Measurements from ENCODE around the gene TNFRSF14.

TNFRSF14 gene

DNA sequence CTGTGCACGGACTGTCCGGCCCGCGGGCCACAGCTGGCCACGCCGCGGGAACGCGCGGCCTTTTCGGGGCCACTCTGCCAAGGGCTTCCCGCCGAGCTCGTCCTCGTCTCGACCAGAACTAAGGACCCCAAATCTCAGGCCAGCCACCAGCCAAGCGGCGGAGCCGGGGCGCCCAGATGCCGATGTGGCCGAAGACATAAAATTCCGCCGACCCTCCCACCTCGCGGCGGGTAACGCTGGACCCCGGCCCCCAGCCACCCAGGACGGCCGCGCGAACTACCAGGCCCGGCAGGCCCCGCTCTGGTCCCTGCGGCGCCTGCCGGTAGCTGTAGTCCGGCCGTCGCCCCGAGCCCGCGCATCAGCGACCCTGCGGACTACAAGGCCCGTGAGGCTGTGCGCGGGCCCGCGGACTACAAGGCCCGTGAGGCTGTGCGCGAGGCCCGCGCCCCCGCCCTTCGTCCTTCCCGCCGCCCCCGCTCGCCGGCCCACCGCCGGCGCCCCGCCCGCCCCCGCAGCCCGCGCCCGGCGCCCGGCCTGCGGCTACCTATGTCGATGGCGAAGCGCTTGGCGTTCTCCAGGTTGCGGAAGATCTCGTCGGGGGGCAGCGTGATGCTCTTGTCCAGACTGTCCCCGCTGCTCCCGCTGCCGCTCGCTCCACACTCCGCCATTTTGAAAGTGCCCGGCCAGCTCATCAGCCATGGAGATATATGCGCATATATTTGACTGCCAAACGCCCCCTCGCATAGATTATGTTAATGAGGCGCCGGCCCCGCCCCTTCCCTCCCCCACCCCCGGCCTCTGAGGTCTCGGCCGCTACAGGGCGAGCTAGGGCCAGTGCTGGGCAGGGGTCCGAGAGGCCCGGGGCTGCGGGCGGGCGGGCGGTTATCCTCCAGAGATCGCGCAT lies 30.0 kb upstream of the TNFRSF14 start, which contains the start of gene PANK4:
PANK4 (minus strand) TSS at position 677 of the 904 bp plus-strand sequence; CDS start at position 668, 9 bp downstream.
- peak; percentile 94 for DNase-seq (ENCODE audit: low spot score)
- Histone ChIP-seq H3K9ac (ENCODE audit: low read depth, low read length, poor library complexity) (peak within 1 kb of the TSS; percentile 98), H3K4me2 (ENCODE audit: insufficient read depth, low read length, poor library complexity, severe bottlenecking) (peak within 1 kb of the TSS; percentile 100), H3K18ac (ENCODE audit: low read length) (peak within 1 kb of the TSS; percentile 78), H2BK15ac (ENCODE audit: low read length) (no peak within 1 kb of the TSS), H3K14ac (ENCODE audit: low read length) (peak within 1 kb of the TSS; percentile 15), H3K4ac (ENCODE audit: low read length) (no peak within 1 kb of the TSS), H3K4me3 (ENCODE audit: low read length in 2 of 2) (peak within 1 kb of the TSS; percentile 96), H3K36me3 (replicated peaks in 1 of 2; ENCODE audit: control insufficient read depth in 2 of 2, insufficient read depth in 2 of 2, low read length in 2 of 2) (peaks cover 12 to 26% of the 10 kb centered on the region in 2 donors), H2AFZ (ENCODE audit: low read length) (peak within 1 kb of the TSS; percentile 86), H3K27me3 (ENCODE audit: control insufficient read depth in 3 of 3, insufficient read depth in 3 of 3, low read depth in 1 of 3, low read length in 3 of 3) (peaks cover 0 to 40% (median 0%) of the 10 kb centered on the region in 3 experiments), H2BK5ac (ENCODE audit: low read length) (peak within 1 kb of the TSS; percentile 72), H3K9me3 (replicated peaks in 1 of 2; ENCODE audit: control insufficient read depth in 2 of 2, insufficient read depth in 1 of 2, low read depth in 1 of 2, low read length in 2 of 2) (no peaks in the 10 kb centered on the region), H4K8ac (ENCODE audit: low read depth, low read length) (no peak within 1 kb of the TSS), H3K27ac (replicated peaks; ENCODE audit: low read length) (peak within 1 kb of the TSS; percentile 82), H2AK5ac (ENCODE audit: low read depth, low read length) (peak within 1 kb of the TSS; percentile 93), H2BK12ac (ENCODE audit: low read length) (peak within 1 kb of the TSS; percentile 31), H4K91ac (ENCODE audit: low read depth, low read length, poor library complexity) (no peak within 1 kb of the TSS), H2BK120ac (ENCODE audit: low read depth, low read length) (no peak within 1 kb of the TSS), H3K23ac (ENCODE audit: low read depth, low read length, poor library complexity) (peak within 1 kb of the TSS; percentile 96), H3K79me1 (ENCODE audit: low read depth, low read length) (peaks cover 25% of the 10 kb centered on the region), H3K4me1 (ENCODE audit: control insufficient read depth in 2 of 2, insufficient read depth in 1 of 2, low read depth in 1 of 2, low read length in 2 of 2) (peaks cover 36 to 43% of the 10 kb centered on the region in 2 donors)
- no CpG with 5 or more reads among the region's 107 CpGs for WGBS, 2 donors (ENCODE audit: extremely low coverage in 2 of 2, insufficient read length in 2 of 2, insufficient replicate concordance in 1 of 2)

DNA sequence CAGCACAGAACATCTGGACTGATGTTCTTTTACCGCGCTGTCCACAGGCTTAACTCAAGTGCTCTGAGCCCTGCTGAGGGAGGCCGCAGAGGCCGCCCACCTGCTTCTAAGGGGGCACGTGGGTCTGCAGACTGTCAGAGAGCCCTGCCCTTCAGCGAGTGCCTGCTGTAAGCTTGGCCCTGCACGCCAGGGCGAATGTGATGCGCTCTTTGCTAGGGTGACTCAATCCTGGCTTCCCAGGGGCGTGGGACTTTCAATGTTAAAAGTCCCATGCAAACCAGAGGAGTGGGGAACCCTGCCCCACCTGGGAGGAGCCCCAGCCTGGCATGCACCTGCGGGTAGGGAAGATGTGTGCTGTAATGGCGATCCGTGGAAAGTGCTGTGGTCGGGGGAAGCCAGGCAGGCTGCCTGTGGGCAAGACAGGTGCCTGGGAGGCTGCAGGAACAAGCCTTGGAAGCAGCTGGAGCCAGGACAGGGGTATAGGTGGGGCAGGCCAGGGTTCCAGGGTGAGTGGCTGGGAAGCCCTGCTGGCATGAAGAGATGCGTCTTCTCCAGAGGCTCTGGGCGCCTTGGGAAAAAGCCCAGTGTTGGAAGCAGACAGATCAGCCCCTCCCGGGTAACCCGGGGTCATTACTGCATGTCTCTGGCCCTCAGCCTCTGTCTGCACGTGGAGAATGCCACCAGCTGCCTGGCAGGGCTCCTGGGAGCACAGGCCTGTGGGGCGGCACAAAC lies 29.2 kb upstream of the TNFRSF14 start:
- peak overlapping the region; percentile 72 for H2BK5ac ChIP-seq (ENCODE audit: low read length)
- WGBS, 2 donors (ENCODE audit: extremely low coverage in 2 of 2, insufficient read length in 2 of 2, insufficient replicate concordance in 1 of 2), result no CpG with 5 or more reads among the region's 20 CpGs
- H3K9me3 ChIP-seq (replicated peaks in 1 of 2; ENCODE audit: control insufficient read depth in 2 of 2, insufficient read depth in 1 of 2, low read depth in 1 of 2, low read length in 2 of 2), result no peaks in the 10 kb centered on the region
- peak overlapping the region; percentile 60 for H3K23ac ChIP-seq (ENCODE audit: low read depth, low read length, poor library complexity)
- H4K8ac ChIP-seq (ENCODE audit: low read depth, low read length), result no peak overlapping the region
- peak overlapping the region; percentile 96 for H3K4me3 ChIP-seq (ENCODE audit: low read length in 2 of 2)
- H3K4me2 ChIP-seq (ENCODE audit: insufficient read depth, low read length, poor library complexity, severe bottlenecking), result peak overlapping the region; percentile 80
- H2BK120ac ChIP-seq (ENCODE audit: low read depth, low read length), result no peak overlapping the region
- peak overlapping the region; percentile 44 for H3K18ac ChIP-seq (ENCODE audit: low read length)
- peak overlapping the region; percentile 31 for H2BK12ac ChIP-seq (ENCODE audit: low read length)
- H3K27ac ChIP-seq (replicated peaks; ENCODE audit: low read length), result peak overlapping the region; percentile 81
- peak; percentile 61 for DNase-seq (ENCODE audit: low spot score)
- no peak overlapping the region for H2AFZ ChIP-seq (ENCODE audit: low read length)
- peak overlapping the region; percentile 92 for H3K9ac ChIP-seq (ENCODE audit: low read depth, low read length, poor library complexity)
- H3K27me3 ChIP-seq (ENCODE audit: control insufficient read depth in 3 of 3, insufficient read depth in 3 of 3, low read depth in 1 of 3, low read length in 3 of 3), result peaks cover 0 to 48% (median 0%) of the 10 kb centered on the region in 3 experiments
- no peak overlapping the region for H3K4ac ChIP-seq (ENCODE audit: low read length)
- H2BK15ac ChIP-seq (ENCODE audit: low read length), result no peak overlapping the region
- peaks cover 42 to 46% of the 10 kb centered on the region in 2 donors for H3K4me1 ChIP-seq (ENCODE audit: control insufficient read depth in 2 of 2, insufficient read depth in 1 of 2, low read depth in 1 of 2, low read length in 2 of 2)
- H2AK5ac ChIP-seq (ENCODE audit: low read depth, low read length), result no peak overlapping the region
- H3K79me1 ChIP-seq (ENCODE audit: low read depth, low read length), result peaks cover 21% of the 10 kb centered on the region
- H4K91ac ChIP-seq (ENCODE audit: low read depth, low read length, poor library complexity), result no peak overlapping the region
- peak overlapping the region; percentile 15 for H3K14ac ChIP-seq (ENCODE audit: low read length)
- peaks cover 11 to 18% of the 10 kb centered on the region in 2 donors for H3K36me3 ChIP-seq (replicated peaks in 1 of 2; ENCODE audit: control insufficient read depth in 2 of 2, insufficient read depth in 2 of 2, low read length in 2 of 2)

DNA sequence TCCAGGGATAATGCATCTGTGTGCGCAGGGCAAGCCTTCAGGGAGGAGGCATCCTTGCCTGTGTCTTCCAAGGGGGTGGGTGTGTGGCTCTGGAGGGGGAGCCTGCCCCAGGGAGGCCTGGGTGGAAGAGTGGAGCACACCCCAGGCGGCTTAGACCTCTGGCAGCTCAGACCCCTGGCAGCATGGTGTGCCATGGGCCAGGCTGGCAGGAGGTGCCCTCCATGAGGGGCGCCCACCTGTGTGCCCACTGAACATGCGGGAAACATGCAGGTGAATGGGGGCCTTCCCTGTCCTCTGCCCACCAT lies 28.7 kb upstream of the TNFRSF14 start:
- H2AK5ac ChIP-seq (ENCODE audit: low read depth, low read length), result peak overlapping the region; percentile 74
- H2AFZ ChIP-seq (ENCODE audit: low read length), result no peak overlapping the region
- H3K9me3 ChIP-seq (replicated peaks in 1 of 2; ENCODE audit: control insufficient read depth in 2 of 2, insufficient read depth in 1 of 2, low read depth in 1 of 2, low read length in 2 of 2), result no peaks in the 10 kb centered on the region
- peak overlapping the region in 1 of 2 donors; percentile 96 for H3K4me3 ChIP-seq (ENCODE audit: low read length in 2 of 2)
- peak overlapping the region; percentile 72 for H2BK5ac ChIP-seq (ENCODE audit: low read length)
- peak overlapping the region; percentile 58 for H2BK120ac ChIP-seq (ENCODE audit: low read depth, low read length)
- H4K91ac ChIP-seq (ENCODE audit: low read depth, low read length, poor library complexity), result peak overlapping the region; percentile 75
- no peak overlapping the region for H3K4ac ChIP-seq (ENCODE audit: low read length)
- H3K4me1 ChIP-seq (ENCODE audit: control insufficient read depth in 2 of 2, insufficient read depth in 1 of 2, low read depth in 1 of 2, low read length in 2 of 2), result peaks cover 46 to 47% of the 10 kb centered on the region in 2 donors
- H3K9ac ChIP-seq (ENCODE audit: low read depth, low read length, poor library complexity), result peak overlapping the region; percentile 92
- H3K27ac ChIP-seq (replicated peaks; ENCODE audit: low read length), result peak overlapping the region; percentile 81
- peak overlapping the region; percentile 25 for H3K14ac ChIP-seq (ENCODE audit: low read length)
- DNase-seq (ENCODE audit: low spot score), result no peak
- H3K18ac ChIP-seq (ENCODE audit: low read length), result peak overlapping the region; percentile 95
- peaks cover 11 to 15% of the 10 kb centered on the region in 2 donors for H3K36me3 ChIP-seq (replicated peaks in 1 of 2; ENCODE audit: control insufficient read depth in 2 of 2, insufficient read depth in 2 of 2, low read length in 2 of 2)
- peaks cover 0 to 53% (median 0%) of the 10 kb centered on the region in 3 experiments for H3K27me3 ChIP-seq (ENCODE audit: control insufficient read depth in 3 of 3, insufficient read depth in 3 of 3, low read depth in 1 of 3, low read length in 3 of 3)
- no peak overlapping the region for H4K8ac ChIP-seq (ENCODE audit: low read depth, low read length)
- peaks cover 21% of the 10 kb centered on the region for H3K79me1 ChIP-seq (ENCODE audit: low read depth, low read length)
- no peak overlapping the region for H2BK15ac ChIP-seq (ENCODE audit: low read length)
- WGBS, 2 donors (ENCODE audit: extremely low coverage in 2 of 2, insufficient read length in 2 of 2, insufficient replicate concordance in 1 of 2), result no CpG with 5 or more reads among the region's 4 CpGs
- H3K4me2 ChIP-seq (ENCODE audit: insufficient read depth, low read length, poor library complexity, severe bottlenecking), result peak overlapping the region; percentile 79
- no peak overlapping the region for H2BK12ac ChIP-seq (ENCODE audit: low read length)
- peak overlapping the region; percentile 17 for H3K23ac ChIP-seq (ENCODE audit: low read depth, low read length, poor library complexity)

Data from neuronal stem cell (in vitro differentiated cells).